Ramos (cell line): ENCODE measurements around the gene RGS11.

Experiments
- in situ Hi-C: fragments of 300-500 bp; cut with MboI; formaldehyde crosslinking; loops from one replicate; pipeline ENCODE4 v1.14.3; 2022; ENCODE audit warnings: low sequenced_read_pairs; ENCODE audit not compliant: unreplicated experiment

The RGS11 gene

DNA sequence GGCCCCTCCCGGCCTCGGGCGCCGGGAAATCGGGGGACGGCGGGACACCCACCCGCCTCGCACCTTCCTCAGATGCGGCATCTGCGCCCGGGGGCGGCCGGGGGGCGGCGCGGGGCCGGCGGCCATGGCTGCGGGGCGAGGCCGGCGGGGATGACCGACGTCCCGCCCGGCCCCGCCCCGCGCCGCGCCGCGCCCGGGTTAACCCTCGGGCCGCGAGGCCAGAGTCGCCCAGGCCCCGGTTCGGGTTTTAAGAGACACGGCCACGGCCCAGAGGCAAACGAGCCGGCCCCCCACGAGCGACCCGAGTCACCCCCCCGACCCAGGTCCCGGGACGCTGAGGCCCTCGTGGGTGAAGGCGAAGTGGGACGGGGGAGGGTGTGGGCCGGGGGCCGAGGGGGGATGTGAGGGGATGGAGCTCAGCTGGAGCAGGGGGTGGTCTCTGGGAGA lies at the start of gene RGS11:
RGS11 (minus strand) TSS at position 159 of the 447 bp plus-strand sequence; CDS start at position 126, 33 bp downstream.
- in situ Hi-C loops = no loop called here

DNA sequence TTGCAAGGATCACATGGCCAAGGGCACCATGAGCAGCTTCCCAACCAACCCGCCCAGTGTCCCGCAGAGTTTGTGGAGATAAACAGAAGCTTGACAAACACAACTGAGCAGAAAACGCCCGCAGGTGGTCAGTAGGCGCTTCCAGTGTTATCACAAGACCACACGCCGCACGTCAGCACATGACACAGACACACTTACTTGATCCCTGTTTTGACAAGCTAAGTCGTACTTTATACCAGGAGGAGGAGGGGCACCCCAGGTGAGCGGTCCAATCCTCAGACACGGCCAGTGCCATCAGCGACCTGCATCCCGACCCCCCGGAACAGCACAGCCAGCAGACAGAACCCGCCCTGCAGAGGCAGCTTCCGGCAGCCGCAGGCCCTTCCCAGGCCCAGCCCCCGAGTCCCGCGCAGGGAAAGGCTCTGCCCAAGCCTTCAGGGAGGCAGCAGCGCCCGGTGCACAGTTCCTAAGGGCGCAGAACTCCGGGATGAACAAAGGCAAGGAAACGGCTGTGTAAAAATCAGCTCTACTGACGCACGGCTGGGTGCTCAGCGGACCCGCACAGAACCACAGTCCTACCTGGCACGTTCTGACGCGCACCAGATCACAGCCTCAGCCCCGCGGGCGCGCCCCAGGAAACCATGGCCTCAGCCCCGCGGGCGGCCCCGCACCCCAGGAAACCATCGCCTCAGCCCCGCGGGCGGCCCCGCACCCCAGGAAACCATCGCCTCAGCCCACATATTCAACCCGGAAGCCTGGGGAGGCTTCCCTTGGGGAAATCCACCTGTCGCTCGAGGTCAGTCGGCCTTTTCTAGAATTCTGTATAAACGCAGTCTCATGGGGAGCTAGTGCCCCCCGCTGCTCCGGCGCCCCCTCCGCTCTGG lies 48.9 kb upstream of the RGS11 start:
- in situ Hi-C loops = no loop called here

DNA sequence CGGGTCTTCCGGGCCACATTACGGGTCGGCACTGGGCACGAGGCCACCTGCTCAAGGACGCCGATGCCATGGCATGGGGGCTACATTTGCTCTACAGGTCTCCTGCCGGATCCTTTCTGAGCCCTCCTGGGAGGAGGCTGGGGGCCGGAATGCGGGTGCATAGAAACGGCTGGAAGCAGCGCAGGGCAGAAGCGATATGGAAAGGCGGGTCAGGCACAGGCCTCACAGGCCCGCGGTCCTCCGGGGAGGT lies 48.4 kb upstream of the RGS11 start:
- in situ Hi-C loops = no loop called here

DNA sequence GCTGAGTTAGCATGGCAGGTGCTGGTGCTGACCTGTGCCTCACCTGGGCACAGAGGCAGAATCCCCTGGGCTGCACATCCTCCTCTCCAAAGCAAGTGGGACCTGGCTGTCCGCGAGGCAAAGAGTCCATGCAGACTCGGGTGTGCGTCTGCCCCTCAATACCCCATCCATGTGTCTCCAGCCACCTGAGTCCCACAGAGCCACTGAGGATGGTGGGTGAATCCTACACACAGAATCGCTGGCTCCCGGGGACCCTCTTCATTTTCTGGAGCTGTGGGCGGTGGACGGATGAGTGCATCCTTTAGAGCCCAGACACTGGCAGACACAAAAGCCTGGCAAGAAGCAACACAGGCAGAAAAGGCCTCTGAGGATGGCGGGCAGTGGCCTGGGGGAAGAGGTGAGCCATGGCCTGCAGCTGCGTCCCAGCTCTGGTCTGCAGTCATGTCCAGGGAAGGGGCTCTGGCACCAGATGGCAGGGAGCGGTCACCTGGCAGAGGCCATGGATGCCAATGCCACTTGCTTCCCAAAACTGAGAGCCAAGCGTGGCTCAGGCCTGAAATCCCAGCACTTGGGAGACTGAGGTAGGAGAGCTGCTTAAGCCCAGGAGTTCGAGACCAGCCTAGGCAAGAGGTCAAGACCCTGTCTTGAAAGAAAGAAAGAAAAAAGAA lies 46.9 kb upstream of the RGS11 start:
- in situ Hi-C loops = no loop called here

DNA sequence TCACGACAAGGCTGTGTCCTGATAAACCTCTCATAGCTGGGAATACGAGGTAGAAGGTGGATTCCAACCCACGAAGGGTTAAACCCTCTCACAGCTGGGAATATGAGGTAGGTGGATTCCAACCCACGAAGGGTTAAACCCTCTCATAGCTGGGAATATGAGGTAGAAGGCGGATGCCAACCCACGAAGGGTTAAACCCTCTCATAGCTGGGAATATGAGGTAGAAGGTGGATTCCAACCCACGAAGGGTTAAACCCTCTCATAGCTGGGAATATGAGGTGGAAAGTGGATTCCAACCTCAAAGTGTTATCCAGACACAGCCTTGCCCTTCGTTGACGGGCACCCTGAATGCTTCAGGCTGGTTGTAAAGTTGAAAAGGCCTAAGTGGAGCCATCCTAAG lies 45.8 kb upstream of the RGS11 start:
- in situ Hi-C loops = no loop called here

DNA sequence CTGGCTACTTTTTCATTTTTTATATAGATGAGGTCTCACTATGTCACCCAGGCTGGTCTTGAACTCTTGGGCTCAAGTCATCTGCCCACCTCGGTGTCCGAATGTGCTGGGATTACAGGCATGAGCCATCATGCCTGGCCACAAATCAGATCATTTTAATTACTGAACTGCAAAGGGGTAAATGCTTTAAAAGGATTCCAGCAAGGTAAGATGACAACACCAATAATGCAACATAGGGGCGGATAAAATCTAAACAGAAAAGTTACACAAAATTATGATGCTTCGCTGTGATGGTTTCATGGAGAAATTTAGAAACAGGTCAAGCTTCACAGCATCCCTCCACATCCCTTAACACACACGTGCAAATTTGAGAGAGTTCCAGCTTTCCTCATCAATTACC lies 44.5 kb upstream of the RGS11 start:
- in situ Hi-C loops = no loop called here

DNA sequence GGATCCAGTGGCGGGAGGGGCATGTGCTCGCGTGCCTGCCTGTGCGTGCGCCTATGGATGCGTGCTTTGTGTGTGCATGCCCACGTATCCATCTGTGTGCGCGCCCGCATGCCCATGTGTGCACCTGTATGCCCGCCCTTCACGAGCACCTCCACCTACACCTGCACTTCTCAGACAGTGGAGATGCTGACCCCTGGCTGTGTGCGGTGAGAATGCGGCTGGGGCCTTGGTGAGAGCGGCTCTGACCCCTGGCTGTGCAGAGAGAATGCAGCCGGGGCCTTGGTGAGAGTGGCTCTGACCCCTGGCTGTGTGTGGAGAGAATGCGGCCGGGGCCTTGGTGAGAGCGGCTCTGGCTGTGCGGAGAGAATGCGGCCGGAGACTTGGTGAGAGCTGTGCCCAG lies 42.9 kb upstream of the RGS11 start:
- in situ Hi-C loops = no loop called here

DNA sequence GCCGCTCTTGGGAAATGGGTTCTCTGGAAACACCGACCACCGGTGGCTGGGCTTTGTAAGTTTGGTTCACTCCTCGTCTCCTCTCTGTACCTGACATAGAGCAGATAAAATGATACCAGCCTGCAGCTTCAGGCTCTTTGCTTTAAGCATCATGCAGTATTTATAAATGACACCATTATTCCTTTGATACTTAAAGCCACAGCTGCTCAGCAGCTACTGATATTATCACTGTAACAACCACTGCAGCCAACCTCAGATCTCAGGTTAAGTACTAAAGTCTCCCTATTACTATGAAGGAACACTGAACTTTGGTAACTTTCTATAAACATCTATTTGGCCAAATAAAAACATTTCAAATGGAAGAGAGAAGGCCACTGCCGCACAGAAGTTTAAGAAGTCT lies 41.8 kb upstream of the RGS11 start:
- in situ Hi-C loops = no loop called here

DNA sequence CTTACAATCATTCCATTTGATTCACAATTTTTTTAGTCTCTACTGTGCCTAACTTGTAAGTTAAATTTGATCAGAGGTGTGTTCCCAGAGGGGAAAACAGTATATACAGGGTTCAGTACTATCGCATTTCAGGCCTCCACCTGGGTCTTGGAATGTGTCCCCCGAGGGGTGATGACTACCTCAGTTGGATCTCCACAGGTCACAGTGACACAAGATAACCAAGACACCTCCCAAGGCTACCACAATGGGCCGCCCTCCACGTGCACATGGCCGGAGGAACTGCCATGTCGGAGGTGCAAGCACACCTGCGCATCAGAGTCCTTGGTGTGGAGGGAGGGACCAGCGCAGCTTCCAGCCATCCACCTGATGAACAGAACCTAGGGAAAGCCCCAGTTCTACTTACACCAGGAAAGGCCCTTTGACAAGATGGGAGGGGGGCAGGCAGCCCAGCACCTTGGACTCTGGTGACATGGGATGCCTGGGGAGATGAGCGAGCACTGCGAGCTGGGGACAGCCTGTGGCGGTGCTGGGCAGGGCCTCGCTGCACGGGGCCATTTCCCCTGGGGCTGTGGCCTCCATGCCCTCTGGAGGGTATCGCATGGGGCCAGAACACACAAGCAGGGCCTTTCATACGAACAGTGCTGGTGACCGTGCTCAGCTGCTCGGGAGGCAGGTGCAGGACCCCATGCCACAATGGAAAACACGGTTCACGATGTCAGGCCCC lies 41.2 kb upstream of the RGS11 start:
- in situ Hi-C loops = no loop called here

DNA sequence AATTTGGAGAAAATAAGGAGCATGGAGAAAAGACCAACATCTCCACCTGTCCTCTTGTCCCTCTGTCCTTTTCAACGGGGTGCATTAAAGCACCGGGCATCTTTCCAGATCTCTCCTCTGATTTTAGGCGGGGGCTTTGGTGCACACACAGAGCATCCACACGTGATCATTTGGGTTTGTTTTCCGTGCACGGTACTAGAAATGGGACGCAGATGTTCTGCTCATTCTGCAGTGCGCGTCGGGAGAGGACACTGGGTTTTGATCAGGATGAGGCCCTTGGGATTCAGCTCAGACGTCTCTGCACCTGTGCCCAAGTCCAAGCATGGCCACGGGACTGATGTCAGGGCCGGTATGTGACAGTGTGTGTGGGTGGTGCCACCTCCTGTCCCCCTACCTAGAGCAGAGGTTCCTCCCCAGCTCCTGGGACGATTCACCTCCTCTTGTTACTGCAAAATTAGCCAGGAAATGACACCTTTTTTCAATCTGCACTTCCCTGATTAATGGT lies 39.1 kb upstream of the RGS11 start:
- in situ Hi-C loops = no loop called here

DNA sequence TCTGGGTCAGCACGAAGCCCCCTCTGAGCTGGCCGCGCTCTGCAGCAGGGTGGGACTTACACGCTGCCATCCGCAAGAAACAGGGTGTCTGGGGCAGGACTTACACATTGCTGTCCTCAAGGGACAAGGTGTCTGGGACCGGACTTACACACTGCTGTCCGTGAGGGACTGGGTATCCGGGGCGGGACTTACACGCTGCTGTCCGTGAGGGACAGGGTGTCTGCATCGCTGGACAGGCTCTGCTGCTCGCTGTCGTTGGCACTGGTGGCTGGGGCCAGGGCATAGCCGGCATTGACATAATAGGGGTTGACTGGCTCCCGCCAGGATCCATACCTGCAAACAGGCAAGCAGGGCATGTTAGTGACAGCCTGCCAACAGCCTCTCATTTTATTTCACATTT lies 38.6 kb upstream of the RGS11 start:
- in situ Hi-C loops = no loop called here

DNA sequence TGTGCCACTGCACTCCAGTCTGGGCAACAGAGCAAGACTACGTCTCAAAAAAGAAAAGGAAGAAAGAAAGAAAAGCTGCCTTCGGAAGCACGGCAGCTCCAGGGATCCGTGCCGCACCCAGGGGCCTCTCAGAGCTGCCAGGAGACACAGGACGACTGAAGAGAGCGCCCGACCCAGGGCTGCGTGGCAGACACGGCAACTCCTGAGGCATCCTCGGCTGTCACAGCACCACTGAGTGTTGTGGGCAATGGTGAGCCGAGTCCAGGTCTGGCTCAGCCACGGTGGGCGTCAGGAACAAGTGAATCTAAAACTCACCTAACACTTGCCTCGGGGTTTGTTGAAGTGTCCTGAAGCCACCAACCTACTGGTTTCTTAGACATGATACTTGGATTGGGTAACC lies 36.0 kb upstream of the RGS11 start:
- in situ Hi-C loops = no loop called here

DNA sequence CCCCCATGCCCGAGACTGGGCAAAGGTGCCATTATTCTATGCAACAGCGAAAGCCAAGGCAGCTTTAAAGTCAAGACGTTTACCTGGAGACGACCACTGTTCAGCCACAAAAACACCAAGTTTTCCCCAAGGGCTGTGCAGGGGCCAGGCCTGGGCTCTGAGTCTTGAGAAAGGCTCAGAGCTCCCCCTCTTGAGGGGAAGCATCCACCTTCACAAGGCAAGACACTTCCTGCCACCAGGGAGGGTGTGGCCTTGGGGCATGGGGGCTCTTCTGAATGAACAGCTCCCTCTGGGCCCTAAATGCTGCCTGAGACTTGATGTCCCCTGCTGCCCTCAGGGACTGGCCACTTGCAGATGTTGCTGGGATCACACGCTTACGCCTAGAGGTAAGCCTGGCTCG lies 33.7 kb upstream of the RGS11 start:
- in situ Hi-C loops = no loop called here

DNA sequence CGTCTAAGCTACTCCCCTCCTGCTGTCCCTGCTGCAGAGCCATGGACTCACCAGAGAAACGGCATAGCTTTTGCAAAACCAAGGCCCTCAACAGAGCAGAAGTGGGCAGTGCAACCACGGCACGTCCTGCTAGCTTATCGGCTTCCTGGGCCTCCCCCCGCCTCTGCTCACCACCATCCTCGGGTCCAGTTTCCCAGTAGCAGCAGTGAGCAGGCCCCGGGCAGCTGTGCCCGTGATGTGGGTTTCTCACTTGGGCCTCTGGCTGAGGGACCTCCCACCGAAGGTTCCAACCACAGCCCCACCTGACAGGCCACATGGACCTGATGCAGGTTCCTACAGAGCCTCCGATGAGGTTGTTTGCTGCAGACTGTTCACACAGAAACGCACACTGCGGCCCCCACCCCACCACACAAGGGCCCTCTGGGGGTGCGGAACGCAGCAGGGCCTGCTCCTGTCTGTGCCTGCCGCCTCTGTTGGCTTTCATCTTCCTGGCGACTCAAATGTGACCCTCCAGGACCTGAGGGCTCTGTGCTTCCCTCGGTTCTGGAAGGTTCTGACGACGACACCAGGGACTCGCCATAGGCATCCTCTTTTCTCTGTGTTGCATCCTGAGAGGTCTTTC lies 32.1 kb upstream of the RGS11 start:
- in situ Hi-C loops = no loop called here

DNA sequence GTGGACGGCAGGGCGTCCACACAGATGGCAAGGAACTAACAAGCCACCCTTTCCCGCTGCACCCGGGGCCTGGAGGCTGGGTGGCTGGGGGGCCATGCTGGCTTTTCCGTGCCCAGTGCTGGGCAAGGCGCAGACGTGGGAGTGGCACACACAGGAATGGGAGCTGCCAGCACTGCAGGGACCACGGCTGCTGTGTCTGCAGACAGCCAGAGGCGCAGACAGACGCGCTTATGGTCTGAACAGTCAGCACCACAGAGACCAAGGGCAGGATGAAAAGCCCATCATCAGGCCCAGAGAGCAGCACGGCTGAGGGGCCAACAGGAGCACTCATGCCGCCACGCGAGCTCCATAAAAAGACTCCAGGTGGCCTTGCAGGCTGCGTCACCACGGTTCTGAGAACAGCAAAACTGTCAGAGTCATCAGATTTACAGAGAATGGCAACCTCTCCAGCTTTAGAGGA lies 31.2 kb upstream of the RGS11 start:
- in situ Hi-C loops = no loop called here

DNA sequence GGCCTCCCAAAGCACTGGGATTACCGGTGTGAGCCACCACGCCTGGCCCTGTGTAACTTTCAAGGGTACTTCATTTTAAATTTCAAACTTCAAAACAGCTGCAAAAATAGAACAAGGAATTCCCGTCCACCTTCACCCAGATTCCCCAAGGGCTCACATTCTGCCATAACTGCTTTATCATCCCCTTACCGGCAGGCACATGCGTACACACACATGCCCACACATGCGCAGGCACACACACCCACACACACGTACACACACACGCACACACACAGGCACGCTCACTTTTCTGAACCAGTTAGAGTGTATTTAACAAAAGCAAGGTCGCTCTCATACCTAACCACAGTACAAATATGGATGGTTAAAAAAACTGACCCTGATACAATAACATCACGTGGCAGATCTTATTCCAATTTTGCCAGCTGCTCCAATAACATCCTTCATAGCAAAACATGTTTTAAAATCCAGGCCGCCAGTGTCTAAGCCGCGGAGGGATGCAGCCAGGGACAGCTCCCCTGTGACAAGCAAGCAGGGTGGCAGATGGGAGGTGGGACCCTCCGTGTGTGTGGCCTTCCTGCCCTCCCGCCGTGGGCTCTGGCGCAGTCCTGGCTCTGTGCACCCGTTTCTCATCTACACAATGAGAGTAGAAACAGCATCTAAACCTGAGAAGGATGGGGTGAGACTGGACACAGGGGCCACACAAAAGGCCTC lies 30.3 kb upstream of the RGS11 start:
- in situ Hi-C loops = no loop called here

DNA sequence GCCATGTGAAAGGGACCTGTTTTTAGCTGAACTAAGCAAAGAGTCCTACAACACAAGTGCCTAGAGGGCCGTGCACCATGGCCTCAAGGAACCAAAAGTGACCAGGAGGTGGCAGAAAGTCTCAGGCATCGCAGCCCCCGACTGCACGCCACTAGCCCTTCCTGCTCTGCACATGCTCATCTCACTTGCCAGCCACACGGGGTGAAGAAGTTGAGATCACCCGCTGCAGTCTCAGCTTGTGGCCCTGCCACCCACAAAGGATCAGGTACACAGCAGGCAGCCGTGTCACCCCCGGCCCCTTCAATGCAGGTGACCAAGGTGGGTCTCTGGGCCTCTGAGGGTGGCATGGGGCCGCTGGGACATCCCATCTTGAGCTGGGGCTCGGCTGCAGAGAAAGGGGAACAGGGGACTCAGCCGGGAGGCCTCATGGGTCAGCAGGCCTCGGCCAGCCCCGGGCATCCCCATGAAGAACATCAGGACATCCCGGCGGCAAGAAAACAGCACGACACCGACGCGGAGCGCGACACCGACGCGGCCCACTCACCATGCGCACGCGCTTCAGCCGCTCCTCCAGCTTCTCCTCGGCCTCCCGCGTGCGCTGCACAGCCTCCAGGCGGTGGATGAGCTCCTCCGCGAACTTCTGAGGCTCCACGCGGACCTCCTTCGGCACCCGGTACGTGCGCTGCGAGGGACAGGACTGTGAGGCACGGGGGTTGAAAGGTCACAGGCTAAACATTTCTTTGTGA lies 28.2 kb upstream of the RGS11 start:
- in situ Hi-C loops = no loop called here

DNA sequence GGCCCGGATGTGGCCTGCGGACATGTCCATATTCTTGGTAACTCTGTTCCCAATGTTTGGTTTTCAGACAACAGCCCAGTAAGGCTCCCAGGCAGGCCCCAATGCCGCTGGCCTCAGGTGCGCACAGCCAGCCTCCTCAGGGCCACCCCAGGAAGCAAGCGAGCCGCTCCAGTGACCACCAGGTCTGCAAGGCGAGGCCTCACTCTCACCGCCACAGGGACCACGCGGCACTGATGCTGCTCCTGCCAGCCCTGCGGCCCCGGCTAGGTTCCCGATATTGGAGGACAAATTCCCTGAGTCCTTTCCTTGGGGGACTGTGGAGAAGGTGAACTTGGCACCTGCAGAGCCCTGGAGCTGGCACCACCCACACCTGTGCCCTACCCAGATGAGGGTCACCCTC lies 26.2 kb upstream of the RGS11 start:
- in situ Hi-C loops = no loop called here

DNA sequence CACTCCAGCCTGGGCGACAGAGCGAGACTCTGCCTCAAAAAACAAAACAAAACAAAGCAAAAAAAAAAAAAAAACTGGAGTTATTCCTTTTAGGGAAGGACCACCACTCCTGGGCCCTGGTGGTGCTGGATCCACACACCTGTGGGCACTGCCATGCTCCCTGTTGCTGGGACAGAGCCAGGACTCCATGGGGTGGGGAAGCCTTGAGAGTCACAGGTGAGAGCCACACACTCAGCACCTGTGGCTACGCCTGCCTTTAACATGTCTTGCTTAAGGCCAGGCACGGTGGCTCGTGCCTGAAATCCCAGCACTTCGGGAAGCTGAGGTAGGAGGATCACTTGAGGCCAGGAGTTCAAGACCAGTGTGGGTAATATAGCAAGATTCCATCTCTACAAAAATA lies 25.5 kb upstream of the RGS11 start:
- in situ Hi-C loops = no loop called here
